Activated CD8-positive, alpha-beta memory T cell treated with anti-CD3 and anti-CD28 coated beads, Interleukin-2, amount 50 U/mL, for 48 hours (primary cell): ENCODE data around the gene PRKCB.
"Not testable (repeated sequence)": the region's sequence is repeated elsewhere in the genome, so short reads cannot be mapped to it uniquely, and the experiment has no call there.

Experiments
- DNase-seq: peaks from one replicate; pipeline ENCODE4 v3.0.0-alpha.2; 2020

The PRKCB gene

DNA sequence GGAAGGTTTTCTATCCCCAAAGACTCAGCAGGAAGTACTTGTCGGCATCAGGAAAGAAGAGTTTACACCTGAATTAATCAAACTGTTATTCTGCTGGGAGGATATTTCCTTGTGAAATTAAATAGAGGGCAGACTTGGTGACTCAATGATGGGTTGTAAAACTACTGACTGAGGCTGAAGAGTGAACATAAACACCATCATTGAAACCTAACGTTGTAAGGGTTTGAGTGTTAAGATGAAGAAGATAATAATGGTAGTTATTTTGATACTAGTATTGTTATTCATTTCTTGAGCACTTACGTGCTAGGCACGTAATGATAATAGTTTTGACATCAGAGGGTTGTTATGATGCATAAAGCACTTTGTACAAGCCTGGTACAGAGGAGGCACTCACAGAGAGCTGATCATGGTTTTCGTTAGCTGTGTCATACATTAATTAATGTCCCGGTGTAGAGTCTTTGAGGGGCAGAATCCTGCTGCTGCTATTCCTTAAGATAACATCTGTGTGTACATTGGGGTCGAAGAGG is 356.2 kb downstream of the PRKCB start:
- no peak for DNase-seq

DNA sequence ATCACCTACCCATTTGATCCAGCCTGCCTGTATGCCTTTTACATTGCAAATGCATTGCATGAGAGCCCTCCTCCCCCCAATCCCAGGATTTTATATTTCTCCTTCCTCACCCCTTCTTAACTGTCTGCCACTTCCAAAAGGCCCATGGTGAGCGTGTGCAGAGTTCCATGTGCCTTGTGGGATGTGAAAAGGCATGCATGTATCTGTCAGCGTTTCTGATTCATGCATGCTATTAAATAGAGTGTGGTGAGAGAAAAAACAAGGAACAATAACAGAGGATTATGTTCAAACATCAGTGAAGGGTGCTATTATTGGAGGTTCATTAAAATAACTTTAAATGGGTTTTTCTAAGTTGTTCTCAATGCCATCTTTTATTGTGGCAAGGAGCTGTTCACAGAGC is 359.4 kb downstream of the PRKCB start:
- no peak for DNase-seq

DNA sequence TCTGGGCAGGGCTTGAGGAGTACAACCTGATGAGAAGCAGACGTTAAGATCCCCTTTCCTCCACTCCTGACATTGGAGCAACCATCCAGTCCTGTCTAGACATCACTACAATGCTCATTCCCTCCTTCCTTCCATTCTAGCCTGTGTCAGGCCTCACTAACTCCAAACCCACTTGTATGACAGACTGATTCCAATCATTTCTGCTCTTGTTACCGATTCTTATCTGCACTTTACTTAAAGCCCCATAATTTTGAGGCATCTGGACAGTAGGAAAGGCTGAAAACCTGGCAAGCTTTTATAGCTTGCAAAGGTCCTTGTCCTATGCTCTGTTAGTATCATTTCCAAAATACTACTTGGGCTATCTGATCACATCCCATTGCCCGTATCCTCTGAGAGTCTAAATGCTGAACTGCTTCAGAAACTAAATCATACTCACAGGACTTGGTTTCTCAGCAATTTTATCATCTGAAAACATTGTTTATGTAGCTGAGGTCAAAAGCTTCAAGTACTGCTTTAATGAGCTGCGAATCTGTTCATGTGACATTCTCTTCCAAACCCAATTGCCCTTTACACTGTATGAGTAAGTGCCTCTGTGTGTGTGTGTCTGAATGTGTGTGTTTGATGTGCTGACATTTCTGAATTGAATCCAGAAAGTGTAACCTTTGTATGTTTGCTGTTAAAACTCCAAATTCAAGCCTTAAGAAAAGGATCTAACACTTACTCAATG is 363.2 kb downstream of the PRKCB start:
- DNase-seq = no peak

DNA sequence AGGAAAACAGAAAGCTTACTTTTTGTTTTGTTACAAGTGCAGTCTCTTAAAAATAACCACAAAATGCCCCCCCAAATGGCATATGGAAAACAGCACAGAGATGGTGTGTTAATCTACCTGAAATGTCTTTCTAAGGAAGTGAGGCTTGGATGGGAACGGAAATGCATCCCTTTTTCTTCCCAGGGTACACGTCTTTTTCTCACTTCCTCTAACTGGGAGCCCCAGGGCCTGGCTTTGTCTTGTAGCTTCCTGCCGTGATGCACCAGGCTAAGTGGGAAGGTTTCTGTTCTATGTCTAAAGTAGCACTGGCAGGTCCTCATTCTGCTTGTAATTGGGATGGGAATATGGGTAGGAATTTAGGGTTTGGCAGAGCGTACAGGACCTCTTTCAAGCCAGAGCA is 367.9 kb downstream of the PRKCB start:
- DNase-seq = no peak

DNA sequence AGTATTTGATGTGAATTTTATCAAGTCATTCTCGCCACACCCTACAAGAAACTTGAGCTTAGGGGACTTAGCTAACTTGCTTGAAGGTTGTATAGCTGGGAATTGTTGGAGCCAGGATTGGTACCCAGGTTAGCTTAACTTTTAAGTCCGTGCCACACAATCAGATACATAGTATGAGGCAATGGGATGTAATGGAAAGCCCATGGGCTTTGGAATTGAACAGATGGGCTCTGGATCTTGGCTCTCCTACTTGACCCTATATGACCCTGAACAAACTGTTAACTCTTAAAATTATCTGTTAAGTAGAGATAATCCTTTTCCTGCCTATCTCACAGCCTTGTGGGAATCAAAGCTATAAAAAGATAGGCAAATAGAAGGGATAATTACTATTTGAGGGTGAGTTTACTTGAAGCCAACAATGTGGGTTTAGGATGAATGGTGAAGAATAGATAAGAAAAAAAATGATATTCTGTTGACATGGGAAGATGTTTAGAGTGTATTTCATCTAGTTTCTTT is 368.4 kb downstream of the PRKCB start:
- DNase-seq = no peak

DNA sequence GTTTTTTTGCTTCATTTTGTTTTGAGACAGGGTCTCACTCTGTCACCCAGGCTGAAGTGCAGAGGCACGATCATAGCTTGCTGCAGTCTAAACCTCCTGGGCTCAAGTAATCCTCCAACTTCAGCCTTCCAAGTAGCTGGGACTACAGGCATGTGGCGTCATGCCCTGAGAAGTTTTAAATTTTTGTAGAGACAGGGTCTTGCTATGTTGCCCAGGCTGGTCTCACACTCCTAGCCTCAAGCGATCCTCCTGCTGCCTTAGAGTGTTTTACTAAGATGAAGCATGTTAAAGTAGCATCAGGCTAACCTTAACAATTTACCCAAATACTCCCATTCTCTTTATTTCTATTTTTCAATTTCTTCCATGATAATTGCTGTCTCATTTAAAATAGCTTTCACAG is 371.1 kb downstream of the PRKCB start:
- no peak for DNase-seq

DNA sequence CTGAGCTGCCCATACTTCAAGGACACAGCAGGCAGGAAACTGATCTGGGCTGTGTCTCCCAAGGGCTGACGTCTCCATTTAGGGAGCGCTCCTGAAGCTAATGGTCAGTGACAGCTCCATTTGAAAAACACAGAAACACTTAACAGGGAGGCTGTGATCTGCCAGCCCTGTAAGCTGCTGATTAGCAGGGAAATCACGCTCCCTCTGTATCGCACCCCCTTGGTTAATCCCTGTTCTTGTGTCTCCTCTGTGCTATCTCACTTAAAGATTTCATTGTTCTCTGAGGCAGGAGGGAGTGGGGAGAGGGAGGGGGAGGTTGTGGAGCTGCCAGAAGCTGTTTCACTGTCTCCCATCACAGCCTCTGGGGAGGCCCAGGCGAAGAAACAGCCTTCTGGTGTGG is 372.9 kb downstream of the PRKCB start:
- no peak for DNase-seq

DNA sequence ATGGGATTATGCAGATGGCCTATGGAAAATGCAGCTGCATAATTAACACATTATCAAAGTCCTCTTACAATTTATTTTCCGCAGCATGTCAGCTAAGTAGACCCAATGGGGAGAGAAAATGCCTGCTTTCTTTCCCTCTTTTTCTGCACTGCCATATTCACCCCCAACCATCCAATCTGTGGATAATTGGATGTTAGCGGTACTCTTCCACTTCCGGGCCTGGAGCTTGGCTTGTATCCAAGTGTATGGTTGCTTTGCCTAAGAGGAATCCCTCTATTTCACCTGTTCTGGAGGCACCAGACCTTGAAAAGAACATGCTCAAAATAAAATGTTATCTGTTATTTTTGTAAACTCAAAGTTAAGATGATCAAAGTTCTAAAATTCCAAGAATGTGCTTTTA is 379.2 kb downstream of the PRKCB start:
- no peak for DNase-seq

DNA sequence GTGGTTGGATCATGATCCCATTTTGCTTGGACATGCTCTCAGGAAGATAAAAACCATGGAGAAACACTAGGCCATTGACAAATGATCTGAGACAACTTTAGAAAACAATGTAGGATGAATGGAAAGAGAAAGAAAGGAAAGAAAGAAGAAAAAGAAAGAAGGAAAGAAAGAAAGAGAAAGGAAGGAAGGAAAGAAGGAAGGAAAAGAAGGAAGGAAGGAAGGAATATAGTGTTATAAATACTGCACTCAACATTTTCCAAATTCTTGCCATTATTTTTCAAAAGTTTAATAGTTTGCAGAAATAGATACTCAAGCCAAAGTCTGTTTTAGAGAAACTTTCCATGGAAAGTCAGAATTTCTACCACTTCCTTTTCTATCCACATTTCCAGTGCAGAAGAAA is 381.2 kb downstream of the PRKCB start:
- DNase-seq = no peak

DNA sequence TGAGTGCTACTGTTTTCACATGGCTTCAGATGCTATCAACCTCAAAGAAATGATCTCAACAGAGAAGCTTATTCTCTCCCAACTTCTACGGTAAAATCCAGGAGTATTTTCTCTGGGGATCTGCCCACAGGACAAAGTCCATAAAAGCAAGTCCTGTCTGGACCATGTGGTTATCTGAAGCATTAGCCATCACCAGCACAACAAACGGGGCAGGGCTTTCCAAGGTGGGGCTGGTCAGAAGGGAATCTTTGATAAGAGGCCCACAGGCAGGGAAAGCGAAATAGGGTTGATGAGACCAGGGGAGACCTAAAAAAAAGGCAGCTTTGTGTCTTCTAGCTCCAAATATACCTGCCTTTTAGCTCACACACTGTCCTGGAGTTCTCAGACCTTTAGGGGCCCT is 381.7 kb downstream of the PRKCB start:
- no peak for DNase-seq

DNA sequence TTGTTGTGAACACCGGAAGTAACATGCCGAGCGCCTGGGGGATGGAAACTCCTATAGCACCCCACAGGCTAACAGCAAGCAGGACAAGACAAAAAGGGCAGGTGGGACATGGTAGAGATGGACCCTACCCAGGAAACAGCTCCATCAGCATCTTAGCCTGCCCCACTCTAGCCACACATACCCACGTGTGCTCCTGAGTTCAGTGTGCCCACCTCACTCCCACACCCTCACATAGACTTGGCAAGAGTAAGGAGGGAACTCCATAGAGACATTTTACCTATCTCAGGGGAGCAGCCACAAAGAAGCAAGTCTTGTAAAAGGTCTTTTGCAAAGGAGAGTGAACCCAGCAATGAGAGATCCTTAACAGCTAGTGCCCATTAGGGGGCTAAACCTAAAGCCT is 382.5 kb downstream of the PRKCB start:
- DNase-seq = no peak

DNA sequence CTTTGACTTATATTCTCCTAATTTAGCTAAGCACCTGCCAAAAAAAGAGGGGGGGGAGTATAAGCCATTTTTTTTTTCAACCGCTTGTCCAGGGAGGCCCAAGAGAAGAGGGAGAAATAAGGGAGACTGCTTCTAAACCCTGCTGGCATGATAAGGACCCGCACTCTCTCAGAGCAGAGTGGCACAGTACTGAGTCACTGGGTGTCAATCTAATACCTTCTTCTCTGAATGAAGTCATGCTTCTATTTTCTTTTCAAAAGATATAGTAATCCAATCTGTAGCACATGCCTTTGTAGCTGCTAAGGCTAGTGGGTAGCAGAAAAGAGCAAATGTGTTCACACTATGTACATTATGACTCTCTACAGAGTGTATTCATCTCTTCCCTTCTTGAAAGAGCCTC is 385.4 kb downstream of the PRKCB start:
- no peak for DNase-seq

DNA sequence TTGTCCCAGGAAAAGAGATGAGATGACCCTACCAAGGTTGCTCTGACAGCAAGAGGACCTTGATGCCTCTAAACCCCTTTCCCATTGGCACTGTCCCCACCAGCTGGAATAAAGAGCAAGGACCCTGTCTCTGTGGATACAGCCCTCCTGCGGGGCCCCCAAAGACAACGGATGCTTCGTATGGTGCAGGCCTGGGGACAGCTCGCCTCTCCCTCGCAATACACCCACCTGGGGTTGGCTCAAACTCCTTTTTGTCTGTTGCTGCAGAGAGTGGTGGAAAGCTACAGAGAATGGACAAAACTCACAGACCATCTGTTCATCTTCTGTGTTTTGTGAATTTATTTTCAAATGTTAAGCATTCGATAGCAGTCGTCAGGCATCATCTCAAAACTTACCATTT is 392.7 kb downstream of the PRKCB start:
- no peak for DNase-seq

DNA sequence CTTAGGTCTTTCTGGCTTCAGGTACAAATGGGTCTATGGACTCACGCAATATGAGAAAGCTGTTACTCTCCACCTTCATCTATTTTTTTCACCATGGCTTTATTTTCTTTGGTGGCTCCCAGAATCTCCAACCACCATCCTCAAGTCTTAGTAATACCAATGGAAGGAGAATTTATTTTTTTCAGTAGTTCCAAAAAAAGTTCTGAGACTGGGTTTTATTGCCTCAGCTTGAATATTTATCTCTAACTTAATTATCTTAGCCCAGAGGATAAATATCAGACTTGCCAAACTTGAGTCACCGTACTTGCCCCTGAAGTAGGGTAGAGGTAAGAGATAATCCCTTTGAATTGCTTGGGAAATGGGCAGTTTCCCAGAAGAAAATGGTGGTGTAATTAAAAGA is 397.2 kb downstream of the PRKCB start:
- DNase-seq = no peak

DNA sequence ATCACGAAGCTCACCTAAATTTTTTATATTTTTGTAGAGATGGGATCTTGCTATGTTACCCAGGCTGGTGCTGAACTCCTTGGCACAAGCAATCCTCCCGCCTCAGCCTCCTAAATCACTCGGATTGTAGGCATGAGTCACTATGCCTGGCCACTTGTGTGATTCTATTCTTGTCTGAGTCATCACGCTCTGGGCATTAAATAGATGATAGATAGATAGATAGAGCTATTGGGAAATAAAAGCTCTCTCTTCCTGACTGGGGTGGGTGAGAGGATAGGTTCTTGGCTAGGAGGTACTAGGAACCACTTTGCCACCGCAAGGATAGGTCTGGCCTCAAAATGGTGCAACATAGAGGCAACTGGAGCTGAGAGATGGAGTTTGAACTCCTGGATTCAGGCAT is 399.0 kb downstream of the PRKCB start:
- DNase-seq = no peak

DNA sequence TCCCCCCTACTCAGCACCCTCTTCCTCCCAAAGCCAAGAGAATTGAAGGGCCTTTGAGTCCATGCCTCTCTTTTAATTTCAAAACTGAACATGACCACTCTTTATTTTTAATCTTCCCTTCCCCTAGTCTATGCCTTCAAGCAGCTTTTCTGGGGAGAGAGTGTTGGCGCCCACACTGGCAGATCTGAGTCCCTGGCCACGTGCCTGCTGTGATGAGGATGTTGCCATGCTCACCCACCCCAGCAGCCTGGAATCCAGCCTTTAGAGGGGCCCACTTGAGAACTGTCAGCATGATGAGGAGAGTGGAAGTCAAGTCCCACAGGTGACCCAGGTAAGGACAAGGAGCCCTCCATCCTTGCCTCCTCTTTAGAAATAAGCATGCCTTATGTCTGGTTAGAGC is 400.0 kb downstream of the PRKCB start:
- DNase-seq = no peak

DNA sequence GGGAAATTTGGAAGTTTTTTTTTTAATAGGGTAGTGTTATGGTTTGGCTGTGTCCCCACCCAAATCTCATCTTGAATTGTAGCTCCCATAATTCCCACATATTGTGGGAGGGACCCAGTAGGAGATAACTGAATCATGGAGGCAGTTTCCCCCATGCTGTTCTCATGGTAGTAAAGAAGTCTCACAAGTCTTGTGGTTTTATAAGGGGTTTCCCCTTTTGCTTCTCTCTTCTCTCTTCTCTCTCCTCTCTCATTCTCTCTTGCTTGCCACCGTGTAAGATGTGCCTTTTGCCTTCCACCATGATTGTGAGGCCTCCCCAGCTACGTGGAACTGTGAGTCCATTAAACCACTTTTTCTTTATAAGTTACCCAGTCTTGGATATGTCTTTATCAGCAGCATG is 403.1 kb downstream of the PRKCB start:
- not testable (repeated sequence) for DNase-seq

DNA sequence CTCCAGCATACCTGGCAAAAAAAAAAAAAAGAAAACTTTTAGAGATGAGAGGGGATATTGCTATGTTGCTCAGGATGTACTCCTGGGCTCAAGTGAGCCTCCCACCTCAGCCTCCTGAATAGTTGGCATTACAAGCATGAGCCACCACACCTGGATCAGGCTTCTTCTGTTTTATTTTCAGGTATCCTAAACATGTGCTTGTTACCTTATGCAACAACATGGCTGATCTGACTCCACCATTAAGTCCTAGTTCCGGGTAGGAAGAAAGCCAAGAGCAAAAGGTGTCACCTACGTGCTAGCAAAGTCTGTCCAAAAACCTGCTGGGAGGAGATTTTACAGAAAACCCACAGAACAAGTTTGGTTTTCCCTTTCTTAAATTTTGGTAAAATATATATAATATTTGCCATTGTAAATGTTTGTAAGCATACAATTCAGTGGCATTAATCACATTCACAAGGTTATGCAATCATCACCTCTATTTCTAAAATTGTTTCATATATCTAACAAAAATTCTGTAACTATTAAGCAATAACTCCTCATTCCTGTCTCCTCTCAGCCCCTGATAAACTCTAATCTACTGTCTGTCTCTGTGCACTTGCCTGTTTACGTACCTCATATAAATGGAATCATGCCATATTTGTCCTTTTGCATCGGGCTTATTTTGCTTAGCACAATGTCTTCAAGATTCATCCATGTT is 411.3 kb downstream of the PRKCB start:
- no peak for DNase-seq

DNA sequence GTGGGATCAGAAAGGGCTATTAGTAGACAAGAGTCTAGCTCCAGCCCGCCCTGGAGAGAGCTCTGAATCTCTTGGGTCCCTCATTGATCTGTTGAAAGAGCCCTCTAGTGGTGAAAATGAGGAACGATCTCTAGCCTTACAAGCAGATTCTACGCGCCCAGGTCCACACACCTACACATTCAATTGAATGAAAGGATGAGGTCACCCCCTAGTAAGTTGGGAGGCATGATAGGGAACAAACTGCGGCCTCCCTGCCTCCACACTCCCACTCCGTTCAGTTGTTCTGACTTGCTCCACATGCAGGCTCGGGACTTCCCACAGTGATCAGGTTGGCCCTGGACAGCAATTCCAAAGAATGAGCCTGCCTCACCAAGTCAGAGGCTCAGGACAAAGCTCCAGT is 417.4 kb downstream of the PRKCB start:
- DNase-seq = peak; percentile 57

DNA sequence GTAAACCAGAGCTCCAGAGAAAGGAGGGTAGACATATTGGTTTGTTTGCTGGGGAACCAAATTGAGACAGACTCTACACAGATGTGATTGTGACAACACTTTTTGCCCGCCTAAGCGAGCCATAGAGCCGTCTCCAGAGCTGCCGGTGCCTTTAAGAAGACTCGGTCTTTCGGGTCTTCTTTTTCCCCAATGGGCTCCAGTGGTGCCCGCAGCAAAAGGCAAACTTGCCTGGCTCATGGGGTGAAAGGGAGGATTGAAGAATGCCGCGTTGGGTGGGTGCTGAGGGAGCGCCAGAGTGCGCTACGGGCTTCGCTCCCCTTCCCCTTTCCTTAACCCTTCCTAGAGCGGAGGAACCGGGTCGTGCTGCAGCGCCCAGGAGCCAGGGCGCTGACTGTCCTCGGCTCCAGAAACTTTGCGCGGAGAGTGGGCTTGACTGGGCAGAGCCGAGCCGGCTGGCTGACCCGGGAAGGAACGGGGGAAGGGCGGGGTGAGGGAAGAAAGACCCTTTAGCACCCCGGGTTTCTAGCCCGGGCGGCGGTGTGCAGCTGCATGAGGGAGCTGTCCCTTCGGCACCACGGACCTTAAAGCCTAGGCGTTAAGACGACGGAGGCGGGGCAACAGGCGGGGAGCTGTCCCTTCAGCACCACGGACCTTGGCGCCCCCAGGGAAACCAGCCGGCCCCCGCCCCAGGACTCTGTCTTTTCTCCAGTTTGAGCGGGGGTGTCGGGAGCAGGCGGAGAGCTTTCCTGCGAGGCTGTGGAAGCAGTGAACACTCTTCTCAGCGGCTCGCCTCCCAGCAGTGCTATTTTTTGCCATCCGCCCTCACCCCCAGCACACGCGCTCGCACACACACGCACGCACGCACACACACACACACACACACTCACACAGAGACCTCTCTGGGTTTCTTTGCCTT is 419.9 kb downstream of the PRKCB start, which contains the start of gene CACNG3:
Gene CACNG3, plus strand, starts transcription at position 880 of the 916 bp plus-strand sequence. CDS start 420 bp downstream, outside the sequence.
- peak; percentile 83 for DNase-seq

DNA sequence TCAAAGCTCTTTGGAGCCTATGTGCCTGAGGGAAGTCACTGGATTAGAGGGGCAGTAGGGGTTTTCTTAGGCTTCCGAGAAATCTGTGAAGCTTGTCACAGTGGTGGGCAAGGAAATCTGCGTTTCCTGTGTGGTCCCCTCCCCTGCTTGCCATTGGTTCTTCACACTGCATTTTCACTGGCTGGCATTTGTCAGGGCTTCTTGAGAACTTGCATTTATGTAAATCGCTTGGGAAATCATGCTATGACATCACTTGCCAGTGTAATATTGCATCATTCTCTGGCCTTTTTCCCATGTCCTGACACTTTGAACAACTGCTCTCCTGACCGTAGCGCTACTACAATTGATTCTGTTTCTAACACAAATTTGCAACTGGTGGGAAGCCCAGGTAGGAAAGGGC is 422.2 kb downstream of the PRKCB start:
- DNase-seq = no peak

DNA sequence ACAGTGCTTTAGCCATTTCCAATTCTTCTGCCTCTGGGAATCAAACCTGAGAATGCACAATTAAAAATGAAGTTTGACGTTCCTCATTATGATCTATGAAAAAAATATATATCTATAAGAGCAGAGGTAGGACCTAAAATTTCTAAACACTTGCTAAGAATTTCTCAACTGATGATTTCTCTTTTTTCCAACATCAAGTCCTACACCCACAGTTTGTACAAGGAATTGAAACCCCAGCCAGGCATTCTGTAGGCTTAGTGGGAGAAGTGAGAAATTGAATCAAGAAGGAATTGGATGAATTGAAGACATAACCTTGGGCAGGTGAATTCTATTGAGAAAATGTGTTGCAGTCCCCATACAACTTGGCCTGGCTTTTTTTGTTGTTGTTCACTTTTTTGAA is 423.0 kb downstream of the PRKCB start:
- DNase-seq = no peak

DNA sequence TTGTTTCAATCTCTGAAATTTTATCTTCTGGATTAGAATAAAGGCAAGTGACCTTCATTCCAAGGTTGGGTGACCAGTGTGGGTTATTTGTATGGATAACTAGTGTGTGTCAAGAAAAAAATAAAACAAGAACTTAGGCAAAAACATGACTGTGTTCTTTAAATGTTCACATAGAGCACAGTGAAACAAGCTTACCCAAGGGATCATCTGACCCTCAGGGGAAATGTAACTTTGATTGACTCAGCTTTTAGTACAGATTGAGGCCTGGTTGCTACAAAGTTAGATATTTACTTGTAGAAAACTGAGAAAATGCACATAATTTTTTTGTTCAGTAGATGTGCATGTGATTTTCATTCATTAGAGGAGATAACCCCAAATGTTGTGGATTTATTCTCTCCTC is 427.0 kb downstream of the PRKCB start:
- DNase-seq = no peak
